SHP77 (cell line): ENCODE data around the gene TLE4.
"Not testable (repeated sequence)": the region's sequence is repeated elsewhere in the genome, so short reads cannot be mapped to it uniquely, and the experiment has no call there.

Experiments
- DNase-seq, 2 experiments: peaks; one replicate each; lab custom pipeline; 2025; lab: John Stamatoyannopoulos, UW

The TLE4 gene

GRCh38 chr9:79637177-79637925, 65.6 kb downstream of the TLE4 start:
- no peak for DNase-seq

GRCh38 chr9:79638806-79639205, 67.0 kb downstream of the TLE4 start:
- DNase-seq: no peak

- no peak for DNase-seq
Observed at GRCh38 chr9:79639354-79639753, 67.6 kb downstream of the TLE4 start.

GRCh38 chr9:79640067-79640466, 68.3 kb downstream of the TLE4 start:
- not testable (repeated sequence) for DNase-seq

- no peak for DNase-seq
Observed at GRCh38 chr9:79641070-79641469, 69.3 kb downstream of the TLE4 start.

- no peak for DNase-seq
Observed at GRCh38 chr9:79642671-79643070, 70.9 kb downstream of the TLE4 start.

GRCh38 chr9:79644048-79644447, 72.3 kb downstream of the TLE4 start:
- DNase-seq: no peak

- DNase-seq: no peak
Observed at GRCh38 chr9:79644601-79645000, 72.8 kb downstream of the TLE4 start.

- DNase-seq: no peak
Observed at GRCh38 chr9:79645110-79645509, 73.3 kb downstream of the TLE4 start.

GRCh38 chr9:79646096-79646495, 74.3 kb downstream of the TLE4 start:
- no peak for DNase-seq

GRCh38 chr9:79651251-79651795, 79.6 kb downstream of the TLE4 start:
- DNase-seq: no peak

- no peak for DNase-seq
Observed at GRCh38 chr9:79652598-79652997, 80.8 kb downstream of the TLE4 start.

GRCh38 chr9:79654591-79655382, 83.0 kb downstream of the TLE4 start:
- not testable (repeated sequence) for DNase-seq

GRCh38 chr9:79655551-79655950, 83.8 kb downstream of the TLE4 start:
- no peak for DNase-seq

- DNase-seq: no peak
Observed at GRCh38 chr9:79656169-79656568, 84.4 kb downstream of the TLE4 start.

GRCh38 chr9:79657891-79658290, 86.1 kb downstream of the TLE4 start:
- DNase-seq: no peak

GRCh38 chr9:79658926-79659325, 87.2 kb downstream of the TLE4 start:
- DNase-seq: no peak

GRCh38 chr9:79660615-79661014, 88.8 kb downstream of the TLE4 start:
- DNase-seq: no peak

- no peak for DNase-seq
Observed at GRCh38 chr9:79661279-79661678, 89.5 kb downstream of the TLE4 start.

- no peak for DNase-seq
Observed at GRCh38 chr9:79661886-79662536, 90.2 kb downstream of the TLE4 start.

GRCh38 chr9:79662537-79662956, 90.8 kb downstream of the TLE4 start:
- DNase-seq: no peak

- DNase-seq: no peak
Observed at GRCh38 chr9:79663300-79663699, 91.5 kb downstream of the TLE4 start.

- no peak for DNase-seq
Observed at GRCh38 chr9:79663878-79664277, 92.1 kb downstream of the TLE4 start.
